Measurements from ENCODE around the gene FDXR.

FDXR gene

DNA sequence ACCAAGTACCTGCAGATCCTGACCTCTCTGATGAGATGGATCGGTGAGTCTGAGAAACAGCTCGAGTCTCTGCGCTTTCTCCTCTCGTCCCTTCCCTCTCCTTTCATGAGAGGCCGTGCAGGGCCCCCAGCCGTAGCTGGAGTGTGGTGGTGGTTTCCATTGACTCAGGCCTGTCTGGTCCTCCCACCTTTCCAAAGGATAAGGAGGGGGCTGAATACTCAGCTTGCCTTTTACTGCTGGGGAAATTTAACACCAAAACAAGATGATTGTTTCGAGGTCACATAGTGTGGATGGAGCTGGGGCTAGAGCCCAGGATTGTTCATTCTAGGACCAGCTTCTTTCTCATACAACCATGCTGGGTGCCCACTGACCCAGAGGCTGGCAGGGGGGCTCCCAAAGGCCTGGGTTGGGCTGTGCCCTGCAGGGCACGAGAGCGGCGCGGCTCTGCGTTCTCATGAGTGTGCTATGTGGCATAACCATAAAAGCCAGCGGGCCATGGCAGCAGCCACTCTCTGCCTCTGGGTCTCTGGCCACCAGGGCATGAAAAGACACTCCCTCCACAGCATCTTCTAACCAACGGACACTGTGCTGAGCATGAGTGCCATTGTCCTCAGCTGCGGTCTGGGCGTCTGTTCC lies 52.9 kb downstream of the FDXR start:
- H2AFZ ChIP-seq (ENCODE audit: low read depth, low read length): no peak overlapping the region
- 98% methylated on average over 15 of the region's 16 CpGs for WGBS
- H4K8ac ChIP-seq (ENCODE audit: low read length): no peak overlapping the region
- no peaks in the 10 kb centered on the region for H3K79me1 ChIP-seq (replicated peaks; ENCODE audit: low read length, poor library complexity, severe bottlenecking)
- no peak overlapping the region for H3K9ac ChIP-seq (ENCODE audit: low read length)
- H3K36me3 ChIP-seq (ENCODE audit: control insufficient read depth in 1 of 2, insufficient read depth in 2 of 2, low read depth in 1 of 2, low read length in 2 of 2): peaks cover 29 to 68% of the 10 kb centered on the region in 2 experiments
- H3K23ac ChIP-seq (ENCODE audit: low read length in 2 of 2): no peak overlapping the region
- no peak for DNase-seq
- H2AK5ac ChIP-seq (ENCODE audit: low read length, severe bottlenecking): no peak overlapping the region
- no peaks in the 10 kb centered on the region for H3K9me3 ChIP-seq (ENCODE audit: control insufficient read depth, low read length)
- H3K4me1 ChIP-seq (ENCODE audit: control insufficient read depth, insufficient read depth, low read depth, low read length): peaks cover 4% of the 10 kb centered on the region
- H2BK15ac ChIP-seq (ENCODE audit: low read depth, poor library complexity, severe bottlenecking): no peak overlapping the region
- H3K4me2 ChIP-seq (ENCODE audit: low read length, poor library complexity, severe bottlenecking): no peak overlapping the region
- H3K27me3 ChIP-seq (ENCODE audit: control insufficient read depth in 1 of 2, insufficient read depth in 1 of 2, low read length in 2 of 2): no peaks in the 10 kb centered on the region
- H3K4me3 ChIP-seq (ENCODE audit: insufficient read depth in 1 of 2, low read depth in 1 of 2, low read length in 2 of 2): no peak overlapping the region
- no peak overlapping the region for H3K18ac ChIP-seq (ENCODE audit: low read depth in 1 of 2, low read length in 2 of 2)
- no peak overlapping the region for H2BK5ac ChIP-seq (ENCODE audit: low read depth, low read length, poor library complexity, severe bottlenecking)
- no peak overlapping the region for H3K14ac ChIP-seq (ENCODE audit: low read length in 2 of 2)
- no peak overlapping the region for H2BK120ac ChIP-seq (ENCODE audit: low read depth, low read length)
- no peak overlapping the region for H3K4ac ChIP-seq (ENCODE audit: low read depth in 1 of 2, low read length in 2 of 2)
- no peak overlapping the region for H3K27ac ChIP-seq (ENCODE audit: low read length, poor library complexity, severe bottlenecking)
- no peak overlapping the region for H2BK12ac ChIP-seq (ENCODE audit: low read length in 2 of 2)
- H4K91ac ChIP-seq (ENCODE audit: low read length): no peak overlapping the region

DNA sequence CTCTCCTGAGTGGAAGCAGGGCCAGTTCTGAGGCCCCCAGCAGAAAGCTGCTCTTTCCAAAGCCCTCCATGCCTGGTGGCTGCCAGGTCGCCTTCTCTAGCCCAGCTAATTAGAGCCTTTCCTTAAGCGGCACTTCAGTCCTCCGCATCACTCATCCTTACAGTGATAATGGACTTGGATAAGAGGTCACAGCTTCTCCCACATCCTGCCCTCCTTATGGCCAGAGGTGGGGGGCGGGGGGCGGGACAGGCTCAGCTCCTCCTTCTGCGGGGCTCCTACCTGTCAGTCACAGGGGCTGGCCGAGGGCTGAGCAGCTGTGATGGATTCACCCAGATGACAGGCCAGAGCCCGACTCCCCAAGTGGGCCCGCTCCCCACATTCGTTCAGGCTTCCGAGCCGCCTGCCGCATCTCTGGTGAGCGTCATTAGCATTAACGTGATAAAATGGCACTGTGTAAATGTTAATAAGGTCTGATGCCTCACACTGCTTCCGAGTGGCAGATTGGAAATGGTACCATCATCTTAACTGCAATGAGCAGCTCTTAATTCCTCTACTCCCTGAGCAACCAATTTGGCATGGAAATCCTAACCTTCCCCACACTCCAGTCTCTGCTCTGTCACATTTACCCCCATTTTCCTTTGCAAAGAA lies 54.4 kb downstream of the FDXR start:
- Histone ChIP-seq H4K91ac (ENCODE audit: low read length) (no peak overlapping the region), H3K18ac (ENCODE audit: low read depth in 1 of 2, low read length in 2 of 2) (no peak overlapping the region), H4K8ac (ENCODE audit: low read length) (no peak overlapping the region), H3K36me3 (ENCODE audit: control insufficient read depth in 1 of 2, insufficient read depth in 2 of 2, low read depth in 1 of 2, low read length in 2 of 2) (peaks cover 26 to 57% of the 10 kb centered on the region in 2 experiments), H3K23ac (ENCODE audit: low read length in 2 of 2) (no peak overlapping the region), H3K4me3 (ENCODE audit: insufficient read depth in 1 of 2, low read depth in 1 of 2, low read length in 2 of 2) (no peak overlapping the region), H3K4me1 (ENCODE audit: control insufficient read depth, insufficient read depth, low read depth, low read length) (peaks cover 4% of the 10 kb centered on the region), H2AFZ (ENCODE audit: low read depth, low read length) (no peak overlapping the region), H2BK15ac (ENCODE audit: low read depth, poor library complexity, severe bottlenecking) (no peak overlapping the region), H3K27me3 (ENCODE audit: control insufficient read depth in 1 of 2, insufficient read depth in 1 of 2, low read length in 2 of 2) (no peaks in the 10 kb centered on the region), H3K27ac (ENCODE audit: low read length, poor library complexity, severe bottlenecking) (no peak overlapping the region), H3K9ac (ENCODE audit: low read length) (no peak overlapping the region), H2BK12ac (ENCODE audit: low read length in 2 of 2) (no peak overlapping the region), H2AK5ac (ENCODE audit: low read length, severe bottlenecking) (no peak overlapping the region), H2BK5ac (ENCODE audit: low read depth, low read length, poor library complexity, severe bottlenecking) (no peak overlapping the region), H3K4me2 (ENCODE audit: low read length, poor library complexity, severe bottlenecking) (no peak overlapping the region), H3K4ac (ENCODE audit: low read depth in 1 of 2, low read length in 2 of 2) (no peak overlapping the region), H3K14ac (ENCODE audit: low read length in 2 of 2) (no peak overlapping the region), H3K9me3 (ENCODE audit: control insufficient read depth, low read length) (no peaks in the 10 kb centered on the region), H2BK120ac (ENCODE audit: low read depth, low read length) (no peak overlapping the region), H3K79me1 (replicated peaks; ENCODE audit: low read length, poor library complexity, severe bottlenecking) (no peaks in the 10 kb centered on the region)
- DNase-seq: no peak
- WGBS: 91% methylated on average over 16 of the region's 16 CpGs

DNA sequence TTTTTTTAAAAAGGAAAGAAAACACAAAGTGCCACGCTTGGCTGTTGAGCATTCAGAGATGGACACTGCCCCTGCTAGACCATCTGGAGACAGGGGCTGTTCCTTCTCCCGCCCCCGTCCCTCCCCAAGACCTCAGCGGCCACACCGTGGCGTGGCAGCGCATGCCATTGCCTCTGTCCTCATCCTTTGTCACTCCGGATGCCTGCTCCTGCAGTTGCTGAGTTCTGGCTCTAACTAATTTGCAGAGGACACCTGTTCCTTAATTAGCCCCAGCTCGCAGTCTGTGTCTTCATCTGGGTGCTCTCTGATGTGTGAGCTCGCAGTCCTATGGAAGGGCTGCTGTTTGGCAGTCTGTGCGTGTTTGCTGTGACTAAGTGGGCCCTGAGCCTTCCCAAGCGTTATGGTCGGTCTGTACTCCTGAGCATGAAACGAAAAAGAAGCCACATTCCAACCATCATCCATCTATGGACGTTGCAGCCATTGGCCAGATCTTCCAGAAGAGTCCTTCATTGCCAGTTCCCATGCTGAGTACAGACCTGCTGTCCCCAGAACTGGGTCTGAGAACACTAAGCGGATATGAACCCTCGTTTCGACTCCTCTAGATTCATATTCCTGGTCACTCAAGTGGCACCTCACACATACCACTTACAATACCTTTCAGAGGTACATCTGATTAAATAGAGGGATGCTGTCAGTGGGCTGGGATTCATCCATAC lies 55.7 kb downstream of the FDXR start:
- WGBS: 97% methylated on average over 14 of the region's 18 CpGs
- Histone ChIP-seq H3K4me3 (ENCODE audit: insufficient read depth in 1 of 2, low read depth in 1 of 2, low read length in 2 of 2) (no peak overlapping the region), H2AK5ac (ENCODE audit: low read length, severe bottlenecking) (no peak overlapping the region)

More for the DNA sequence above, 55.7 kb downstream of the FDXR start:
- Histone ChIP-seq H3K4me1 (ENCODE audit: control insufficient read depth, insufficient read depth, low read depth, low read length) (peaks cover 9% of the 10 kb centered on the region), H3K27ac (ENCODE audit: low read length, poor library complexity, severe bottlenecking) (no peak overlapping the region), H4K91ac (ENCODE audit: low read length) (no peak overlapping the region), H3K14ac (ENCODE audit: low read length in 2 of 2) (no peak overlapping the region), H3K4me2 (ENCODE audit: low read length, poor library complexity, severe bottlenecking) (no peak overlapping the region), H3K79me1 (replicated peaks; ENCODE audit: low read length, poor library complexity, severe bottlenecking) (no peaks in the 10 kb centered on the region), H3K9ac (ENCODE audit: low read length) (no peak overlapping the region), H2BK12ac (ENCODE audit: low read length in 2 of 2) (no peak overlapping the region), H3K23ac (ENCODE audit: low read length in 2 of 2) (no peak overlapping the region), H2BK120ac (ENCODE audit: low read depth, low read length) (no peak overlapping the region), H2BK5ac (ENCODE audit: low read depth, low read length, poor library complexity, severe bottlenecking) (no peak overlapping the region), H2BK15ac (ENCODE audit: low read depth, poor library complexity, severe bottlenecking) (no peak overlapping the region), H3K27me3 (ENCODE audit: control insufficient read depth in 1 of 2, insufficient read depth in 1 of 2, low read length in 2 of 2) (no peaks in the 10 kb centered on the region), H2AFZ (ENCODE audit: low read depth, low read length) (no peak overlapping the region), H3K36me3 (ENCODE audit: control insufficient read depth in 1 of 2, insufficient read depth in 2 of 2, low read depth in 1 of 2, low read length in 2 of 2) (peaks cover 26 to 53% of the 10 kb centered on the region in 2 experiments), H3K4ac (ENCODE audit: low read depth in 1 of 2, low read length in 2 of 2) (no peak overlapping the region), H4K8ac (ENCODE audit: low read length) (no peak overlapping the region), H3K9me3 (ENCODE audit: control insufficient read depth, low read length) (no peaks in the 10 kb centered on the region), H3K18ac (ENCODE audit: low read depth in 1 of 2, low read length in 2 of 2) (no peak overlapping the region)
- DNase-seq: no peak
